ENCODE measurements around the gene TFR2.

DNA sequence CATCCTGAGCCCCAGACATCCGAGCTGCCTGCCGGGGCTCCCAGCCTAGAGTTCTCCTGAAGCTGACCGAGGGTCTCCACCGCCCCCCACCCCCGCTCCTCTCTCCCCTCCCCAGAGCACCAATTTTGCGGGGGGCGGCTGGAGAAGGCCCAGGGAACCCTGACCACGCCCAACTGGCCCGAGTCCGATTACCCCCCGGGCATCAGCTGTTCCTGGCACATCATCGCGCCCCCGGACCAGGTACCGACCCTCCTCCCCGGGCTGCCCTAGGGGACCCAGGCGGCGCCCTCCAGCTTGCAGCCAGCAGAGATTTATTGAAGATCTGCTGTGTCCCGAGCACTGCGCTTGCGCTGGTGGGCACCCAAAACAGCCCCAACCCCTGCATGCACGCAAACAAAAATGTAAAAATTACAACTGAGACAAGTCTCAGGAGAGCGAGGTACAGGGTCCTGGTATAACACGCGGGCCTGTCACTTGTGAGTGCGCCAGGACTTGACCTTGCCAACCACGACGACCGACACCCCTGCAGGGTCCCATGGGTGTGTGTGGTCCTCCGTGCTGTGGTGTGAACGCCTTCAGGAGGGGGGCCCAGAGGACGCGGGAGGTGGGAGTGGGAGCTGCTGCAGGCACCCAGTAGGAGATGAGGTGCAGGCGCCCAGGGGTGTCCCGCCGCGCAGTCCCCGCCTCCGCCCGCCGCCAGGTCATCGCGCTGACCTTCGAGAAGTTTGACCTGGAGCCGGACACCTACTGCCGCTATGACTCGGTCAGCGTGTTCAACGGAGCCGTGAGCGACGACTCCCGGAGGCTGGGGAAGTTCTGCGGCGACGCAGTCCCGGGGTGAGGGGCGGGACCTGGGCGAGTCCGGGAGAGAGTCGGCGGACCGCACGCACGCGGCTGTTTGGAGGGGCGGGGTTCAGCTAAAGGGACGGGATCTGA lies 36.1 kb downstream of the TFR2 start:
- TF ChIP-seq, protein P1, sequence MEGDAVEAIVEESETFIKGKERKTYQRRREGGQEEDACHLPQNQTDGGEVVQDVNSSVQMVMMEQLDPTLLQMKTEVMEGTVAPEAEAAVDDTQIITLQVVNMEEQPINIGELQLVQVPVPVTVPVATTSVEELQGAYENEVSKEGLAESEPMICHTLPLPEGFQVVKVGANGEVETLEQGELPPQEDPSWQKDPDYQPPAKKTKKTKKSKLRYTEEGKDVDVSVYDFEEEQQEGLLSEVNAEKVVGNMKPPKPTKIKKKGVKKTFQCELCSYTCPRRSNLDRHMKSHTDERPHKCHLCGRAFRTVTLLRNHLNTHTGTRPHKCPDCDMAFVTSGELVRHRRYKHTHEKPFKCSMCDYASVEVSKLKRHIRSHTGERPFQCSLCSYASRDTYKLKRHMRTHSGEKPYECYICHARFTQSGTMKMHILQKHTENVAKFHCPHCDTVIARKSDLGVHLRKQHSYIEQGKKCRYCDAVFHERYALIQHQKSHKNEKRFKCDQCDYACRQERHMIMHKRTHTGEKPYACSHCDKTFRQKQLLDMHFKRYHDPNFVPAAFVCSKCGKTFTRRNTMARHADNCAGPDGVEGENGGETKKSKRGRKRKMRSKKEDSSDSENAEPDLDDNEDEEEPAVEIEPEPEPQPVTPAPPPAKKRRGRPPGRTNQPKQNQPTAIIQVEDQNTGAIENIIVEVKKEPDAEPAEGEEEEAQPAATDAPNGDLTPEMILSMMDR (IDR thresholded peaks at IDR 0.05): no peak
- no peak for TF ChIP-seq POLR2A (IDR thresholded peaks at IDR 0.05)
- TF ChIP-seq EP300 (IDR thresholded peaks at IDR 0.05): no peak
